HepG2 (cell line): ENCODE measurements around the gene MT1G. TPM values are rescaled to one million over a fixed set of nuclear protein-coding genes. Genes with fewer than 3 reads are reported as not detected.

ENCODE experiments used
- CTCF ChIP-seq: sonication (generic); formaldehyde crosslinking; IDR thresholded peaks from 2 replicates; pipeline ENCODE4 v1.5.0; 2020; ENCODE audit warnings: mild to moderate bottlenecking, missing genetic modification reagents, moderate library complexity
- ETV6 ChIP-seq: sonication (generic); formaldehyde crosslinking; conservative IDR thresholded peaks from 2 replicates; pipeline ENCODE4 v1.4.0; 2020; ENCODE audit warnings: missing genetic modification reagents
- GZF1 ChIP-seq: sonication (generic); formaldehyde crosslinking; IDR thresholded peaks from 2 replicates; pipeline ENCODE4 v1.5.1; 2020; ENCODE audit warnings: mild to moderate bottlenecking, missing genetic modification reagents
- HNRNPLL ChIP-seq: fragments of 200-400 bp; formaldehyde crosslinking; IDR thresholded peaks from 2 replicates; pipeline ENCODE4 v1.6.1; 2017; ENCODE audit warnings: mild to moderate bottlenecking, low read depth, low read length; ENCODE audit not compliant: poor library complexity, severe bottlenecking
- HOXA9 ChIP-seq: sonication (generic); formaldehyde crosslinking; IDR thresholded peaks from 2 replicates; pipeline ENCODE4 v1.8.1; 2022; ENCODE audit warnings: missing genetic modification reagents, mild to moderate bottlenecking, moderate library complexity, borderline replicate concordance
- KLF11 ChIP-seq: IDR thresholded peaks from 2 replicates; pipeline ENCODE4 v1.6.1; 2016; ENCODE audit warnings: missing compliant biosample characterization
- MTA3 ChIP-seq: sonication (generic); formaldehyde crosslinking; IDR thresholded peaks from 2 replicates; pipeline ENCODE4 v1.4.0; 2020; ENCODE audit warnings: missing genetic modification reagents
- NFIC ChIP-seq: IDR thresholded peaks from 2 replicates; pipeline ENCODE4 v1.6.1; 2012; ENCODE audit warnings: mild to moderate bottlenecking, low read length, inconsistent platforms
- RCOR2 ChIP-seq: IDR thresholded peaks from 2 replicates; pipeline ENCODE4 v1.6.1; 2016; ENCODE audit warnings: missing biosample characterization, missing genetic modification reagents
- SOX6 ChIP-seq, 2 experiments: fragments of 450-650 bp in 1 of 2; sonication (generic) in 1 of 2; formaldehyde crosslinking in 1 of 2; IDR thresholded peaks; 2 replicates each; pipeline versions ENCODE4 v1.4.0 to v1.6.1; 2017 to 2020; ENCODE audit warnings: antibody characterized with exemption in 1 of 2, mild to moderate bottlenecking in 1 of 2, missing genetic modification reagents in 1 of 2
- SP4 ChIP-seq: sonication (generic); formaldehyde crosslinking; IDR thresholded peaks from 2 replicates; pipeline ENCODE4 v1.8.1; 2023; ENCODE audit warnings: mild to moderate bottlenecking, missing genetic modification reagents
- TBP ChIP-seq: sonication (generic); formaldehyde crosslinking; IDR thresholded peaks from 2 replicates; pipeline ENCODE4 v1.5.0; 2020; ENCODE audit warnings: missing genetic modification reagents
- ZFY ChIP-seq: sonication (generic); formaldehyde crosslinking; IDR thresholded peaks from 2 replicates; pipeline ENCODE4 v1.4.0; 2020; ENCODE audit warnings: missing genetic modification reagents
- ZIK1 ChIP-seq: sonication (generic); formaldehyde crosslinking; IDR thresholded peaks from 2 replicates; pipeline ENCODE4 v1.5.0; 2020; ENCODE audit warnings: mild to moderate bottlenecking, low read depth, missing genetic modification reagents, borderline replicate concordance
- ZKSCAN5 ChIP-seq: sonication (generic); formaldehyde crosslinking; IDR thresholded peaks from 2 replicates; pipeline ENCODE4 v1.5.1; 2020; ENCODE audit warnings: mild to moderate bottlenecking, missing genetic modification reagents
- ZMYM3 ChIP-seq: sonication (generic); formaldehyde crosslinking; IDR thresholded peaks from 2 replicates; pipeline ENCODE4 v1.5.1; 2020; ENCODE audit warnings: mild to moderate bottlenecking, missing genetic modification reagents
- ZNF672 ChIP-seq: sonication (generic); formaldehyde crosslinking; IDR thresholded peaks from 2 replicates; pipeline ENCODE4 v1.8.1; 2022; ENCODE audit warnings: missing genetic modification reagents
- ZNF709 ChIP-seq: sonication (generic); formaldehyde crosslinking; IDR thresholded peaks from 2 replicates; pipeline ENCODE4 v1.5.0; 2020; ENCODE audit warnings: mild to moderate bottlenecking, missing genetic modification reagents
- ZNF749 ChIP-seq: sonication (generic); formaldehyde crosslinking; IDR thresholded peaks from 2 replicates; pipeline ENCODE4 v1.8.0; 2022; ENCODE audit warnings: mild to moderate bottlenecking, missing genetic modification reagents, moderate library complexity, borderline replicate concordance
- ZNF761 ChIP-seq: sonication (generic); formaldehyde crosslinking; conservative IDR thresholded peaks from 2 replicates; pipeline ENCODE4 v1.4.0; 2020; ENCODE audit warnings: mild to moderate bottlenecking, missing genetic modification reagents
- ZNF883 ChIP-seq: sonication (generic); formaldehyde crosslinking; IDR thresholded peaks from 2 replicates; pipeline ENCODE4 v1.5.1; 2020; ENCODE audit warnings: mild to moderate bottlenecking, missing genetic modification reagents; ENCODE audit errors: not compliant biosample characterization
- ZSCAN21 ChIP-seq: sonication (generic); formaldehyde crosslinking; IDR thresholded peaks from 2 replicates; pipeline ENCODE4 v1.8.0; 2022; ENCODE audit warnings: mild to moderate bottlenecking, missing genetic modification reagents, moderate library complexity, borderline replicate concordance
- polyA plus RNA-seq, 8 experiments: library from polyadenylated mRNA; depleted of rRNA in 3 of 8; stranded (reverse) in 7 of 8; unstranded in 1 of 8; fragments of >200 nt; fragmentation: Illumina TruSeq in 4 of 8; extraction: Trizol in 4 of 8; gene quantifications; 2 replicates each; pipeline versions ENCODE4 v1.2.1 to v1.2.3, GENCODE V29; 2011 to 2016; ENCODE audit warnings: low read depth in 4 of 8, missing spikeins in 1 of 8, mixed read lengths in 1 of 8; ENCODE audit not compliant: insufficient read depth in 1 of 8
- total RNA-seq, 5 experiments: library from RNA; depleted of rRNA; stranded (reverse); fragments of >200 nt; fragmentation: Illumina TruSeq; extraction: Trizol; gene quantifications; 2 replicates each; pipeline ENCODE4 v1.2.3, GENCODE V29; 2016; ENCODE audit warnings: low read depth in 1 of 5
- TF ChIP-seq, protein P1 (sequence below): sonication (generic); formaldehyde crosslinking; IDR thresholded peaks from 2 replicates; pipeline ENCODE4 v1.4.0; 2020; ENCODE audit warnings: missing genetic modification reagents
- TF ChIP-seq, protein P2 (sequence below), 2 experiments: fragments of 450-650 bp in 1 of 2; sonication (generic) in 1 of 2; formaldehyde crosslinking; IDR thresholded peaks; 2 replicates each; pipeline versions ENCODE4 v1.5.0 to v1.8.0; 2020 to 2022; ENCODE audit warnings: mild to moderate bottlenecking in 1 of 2, missing genetic modification reagents in 1 of 2
- TF ChIP-seq, protein P3 (sequence below): fragments of 450-650 bp; IDR thresholded peaks from 2 replicates; pipeline ENCODE4 v1.6.1; 2016

Gene MT1G
- total and polyA plus RNA-seq, 2 of the 13 experiments (the other 11 are each of a cell fraction or from before 2014, with no cell fraction given), result 3.6 to 377 TPM

GRCh38 chr16:56643080-56643778, 24.6 kb downstream of the MT1G start (continued):
- peak; percentile 57 for TF ChIP-seq ZMYM3 (CRISPR knock-in tag)
- no peak for TF ChIP-seq TBP (CRISPR knock-in tag)
- TF ChIP-seq ZNF672 (CRISPR knock-in tag), result no peak
- TF ChIP-seq ZIK1 (CRISPR knock-in tag), result 0 out of 2 replicates have a peak, but pooled peaks have one; percentile 40
- TF ChIP-seq ZFY (CRISPR knock-in tag), result no peak; the same call in 1 of the 2 replicates
- TF ChIP-seq SOX6 (IDR thresholded peaks at IDR 0.05), result no peak
- TF ChIP-seq SOX6 (CRISPR knock-in tag; IDR thresholded peaks at IDR 0.05), result peak; percentile 24; the same call in 1 of the 2 replicates
- TF ChIP-seq ZNF749 (CRISPR knock-in tag), result no peak
- peak; percentile 88 for TF ChIP-seq HNRNPLL
- TF ChIP-seq, protein P1, sequence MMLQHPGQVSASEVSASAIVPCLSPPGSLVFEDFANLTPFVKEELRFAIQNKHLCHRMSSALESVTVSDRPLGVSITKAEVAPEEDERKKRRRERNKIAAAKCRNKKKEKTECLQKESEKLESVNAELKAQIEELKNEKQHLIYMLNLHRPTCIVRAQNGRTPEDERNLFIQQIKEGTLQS (CRISPR knock-in tag), result no peak
- TF ChIP-seq RCOR2, result no peak
- no peak; the same call in 1 of the 2 replicates for TF ChIP-seq ZNF761 (CRISPR knock-in tag)
- 0 out of 2 replicates have a peak, but pooled peaks have one; percentile 23 for TF ChIP-seq ZSCAN21
- TF ChIP-seq SP4 (CRISPR knock-in tag), result no peak
- TF ChIP-seq NFIC, result no peak
- TF ChIP-seq KLF11 (CRISPR knock-in tag), result no peak
- TF ChIP-seq MTA3 (CRISPR knock-in tag), result no peak
- no peak for TF ChIP-seq ETV6 (CRISPR knock-in tag)
- TF ChIP-seq CTCF (CRISPR knock-in tag), result peak; percentile 59
- TF ChIP-seq, protein P2, sequence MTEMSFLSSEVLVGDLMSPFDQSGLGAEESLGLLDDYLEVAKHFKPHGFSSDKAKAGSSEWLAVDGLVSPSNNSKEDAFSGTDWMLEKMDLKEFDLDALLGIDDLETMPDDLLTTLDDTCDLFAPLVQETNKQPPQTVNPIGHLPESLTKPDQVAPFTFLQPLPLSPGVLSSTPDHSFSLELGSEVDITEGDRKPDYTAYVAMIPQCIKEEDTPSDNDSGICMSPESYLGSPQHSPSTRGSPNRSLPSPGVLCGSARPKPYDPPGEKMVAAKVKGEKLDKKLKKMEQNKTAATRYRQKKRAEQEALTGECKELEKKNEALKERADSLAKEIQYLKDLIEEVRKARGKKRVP (CRISPR knock-in tag; IDR thresholded peaks at IDR 0.05), result no peak
- TF ChIP-seq ZKSCAN5, result no peak
- TF ChIP-seq ZNF883 (CRISPR knock-in tag), result peak; percentile 73
- TF ChIP-seq, protein P3, sequence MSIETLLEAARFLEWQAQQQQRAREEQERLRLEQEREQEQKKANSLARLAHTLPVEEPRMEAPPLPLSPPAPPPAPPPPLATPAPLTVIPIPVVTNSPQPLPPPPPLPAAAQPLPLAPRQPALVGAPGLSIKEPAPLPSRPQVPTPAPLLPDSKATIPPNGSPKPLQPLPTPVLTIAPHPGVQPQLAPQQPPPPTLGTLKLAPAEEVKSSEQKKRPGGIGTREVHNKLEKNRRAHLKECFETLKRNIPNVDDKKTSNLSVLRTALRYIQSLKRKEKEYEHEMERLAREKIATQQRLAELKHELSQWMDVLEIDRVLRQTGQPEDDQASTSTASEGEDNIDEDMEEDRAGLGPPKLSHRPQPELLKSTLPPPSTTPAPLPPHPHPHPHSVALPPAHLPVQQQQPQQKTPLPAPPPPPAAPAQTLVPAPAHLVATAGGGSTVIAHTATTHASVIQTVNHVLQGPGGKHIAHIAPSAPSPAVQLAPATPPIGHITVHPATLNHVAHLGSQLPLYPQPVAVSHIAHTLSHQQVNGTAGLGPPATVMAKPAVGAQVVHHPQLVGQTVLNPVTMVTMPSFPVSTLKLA, result no peak
- TF ChIP-seq GZF1, result no peak
- peak; percentile 63 for TF ChIP-seq ZNF709 (CRISPR knock-in tag)
- peak; percentile 58; the same call in 1 of the 2 replicates for TF ChIP-seq HOXA9 (CRISPR knock-in tag)
